Vagina (tissue), 2 donors: ENCODE data around the gene DAB2IP.

Experiments
- POLR2A ChIP-seq, 2 donors: fragments of 450-650 bp; IDR thresholded peaks; one replicate each; pipeline ENCODE4 v1.6.1; 2017; ENCODE audit warnings: antibody characterized with exemption in 2 of 2, mild to moderate bottlenecking in 2 of 2, moderate library complexity in 2 of 2
- POLR2AphosphoS5 ChIP-seq, 2 donors: sonication (generic); formaldehyde crosslinking; IDR thresholded peaks; one replicate each; pipeline ENCODE4 v1.9.0; 2017; ENCODE audit warnings: antibody characterized with exemption in 2 of 2, mild to moderate bottlenecking in 2 of 2, low read depth in 1 of 2; ENCODE audit not compliant: insufficient read depth in 1 of 2
- TF ChIP-seq, protein P1 (sequence below), 3 experiments: fragments of 450-650 bp in 2 of 3; fragments of 200-600 bp in 1 of 3; sonication (generic) in 1 of 3; IDR thresholded peaks; one replicate each; pipeline ENCODE4 v1.5.1; 2017 to 2019; ENCODE audit warnings: antibody characterized with exemption in 3 of 3, mild to moderate bottlenecking in 2 of 3, moderate library complexity in 2 of 3

GRCh38 chr9:121700165-121700831 is 48.9 kb downstream of the DAB2IP start:
- TF ChIP-seq, protein P1, sequence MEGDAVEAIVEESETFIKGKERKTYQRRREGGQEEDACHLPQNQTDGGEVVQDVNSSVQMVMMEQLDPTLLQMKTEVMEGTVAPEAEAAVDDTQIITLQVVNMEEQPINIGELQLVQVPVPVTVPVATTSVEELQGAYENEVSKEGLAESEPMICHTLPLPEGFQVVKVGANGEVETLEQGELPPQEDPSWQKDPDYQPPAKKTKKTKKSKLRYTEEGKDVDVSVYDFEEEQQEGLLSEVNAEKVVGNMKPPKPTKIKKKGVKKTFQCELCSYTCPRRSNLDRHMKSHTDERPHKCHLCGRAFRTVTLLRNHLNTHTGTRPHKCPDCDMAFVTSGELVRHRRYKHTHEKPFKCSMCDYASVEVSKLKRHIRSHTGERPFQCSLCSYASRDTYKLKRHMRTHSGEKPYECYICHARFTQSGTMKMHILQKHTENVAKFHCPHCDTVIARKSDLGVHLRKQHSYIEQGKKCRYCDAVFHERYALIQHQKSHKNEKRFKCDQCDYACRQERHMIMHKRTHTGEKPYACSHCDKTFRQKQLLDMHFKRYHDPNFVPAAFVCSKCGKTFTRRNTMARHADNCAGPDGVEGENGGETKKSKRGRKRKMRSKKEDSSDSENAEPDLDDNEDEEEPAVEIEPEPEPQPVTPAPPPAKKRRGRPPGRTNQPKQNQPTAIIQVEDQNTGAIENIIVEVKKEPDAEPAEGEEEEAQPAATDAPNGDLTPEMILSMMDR (IDR thresholded peaks at IDR 0.05): peak in 1 of 3 experiments; percentile 21
- TF ChIP-seq POLR2A (IDR thresholded peaks at IDR 0.05) (no peak), POLR2AphosphoS5 (IDR thresholded peaks at IDR 0.05; ENCODE audit: insufficient read depth in 1 of 2, low read depth in 1 of 2) (peak in 1 of 2 donors; percentile 47)
